Prostate gland (tissue), 2 donors: ENCODE results near the gene ARMH3. TPM values are rescaled to one million over a fixed set of nuclear protein-coding genes. Genes with fewer than 3 reads are reported as not detected.

ENCODE experiments used
- DNase-seq: peaks from one replicate; pipeline ENCODE4 v3.0.0-alpha.2; 2019; ENCODE audit warnings: low spot score
- H3K27ac ChIP-seq, 2 donors: fragments of 200-600 bp; sonication (generic); 2 replicates each; pipeline ENCODE4 v1.5.1; 2017 to 2019
- H3K27me3 ChIP-seq: fragments of 200-600 bp; sonication (generic); replicated peaks from 2 replicates; pipeline ENCODE4 v1.5.1; 2019; ENCODE audit not compliant: insufficient read depth
- H3K36me3 ChIP-seq, 2 donors: fragments of 200-600 bp; sonication (generic); 1 replicate in 1 of 2; 2 replicates in 1 of 2; pipeline versions ENCODE4 v1.5.1 to v1.8.1; 2017 to 2019
- H3K4me1 ChIP-seq: fragments of 200-600 bp; sonication (generic); replicated peaks from 2 replicates; pipeline ENCODE4 v1.5.1; 2019
- H3K4me3 ChIP-seq, 2 donors: fragments of 200-600 bp; sonication (generic); 2 replicates each; pipeline ENCODE4 v1.5.1; 2017 to 2019
- H3K9me3 ChIP-seq: fragments of 200-600 bp; sonication (generic); 2 replicates; pipeline ENCODE4 v1.5.1; 2017
- POLR2A ChIP-seq: fragments of 450-650 bp; IDR thresholded peaks from one replicate; pipeline ENCODE4 v1.6.1; 2016; ENCODE audit warnings: antibody characterized with exemption, mild to moderate bottlenecking
- POLR2AphosphoS5 ChIP-seq: sonication (generic); formaldehyde crosslinking; IDR thresholded peaks from one replicate; pipeline ENCODE4 v1.6.1; 2017; ENCODE audit warnings: antibody characterized with exemption
- WGBS: methylation state at CpG from one replicate; pipeline ENCODE4 v1.1.5; 2018; 5-methylcytosine and 5-hydroxymethylcytosine counted together
- intact Hi-C: fragments of 100-400 bp; cut with DNase I; formaldehyde crosslinking; loops from one replicate; pipeline ENCODE4 v1.14.2; 2022
- total RNA-seq, 2 donors: library from RNA; depleted of rRNA; stranded (reverse); fragments of >200 nt; gene quantifications; one replicate each; pipeline ENCODE4 v1.1.0, GENCODE V29; 2016
- TF ChIP-seq, protein P1 (sequence below), 4 experiments: fragments of 200-600 bp in 2 of 4; fragments of 450-650 bp in 2 of 4; sonication (generic) in 2 of 4; IDR thresholded peaks; 1 replicate in 3 of 4; 2 replicates in 1 of 4; pipeline ENCODE4 v1.5.1; 2016 to 2019; ENCODE audit warnings: antibody characterized with exemption in 4 of 4, mild to moderate bottlenecking in 2 of 4, moderate library complexity in 2 of 4

Gene ARMH3
- total RNA-seq, 2 donors from 2014 or later, result 15.1 to 20.5 TPM

GRCh38 chr10:101888251-101888949 lies 167.6 kb downstream of the ARMH3 start:
- H3K36me3 ChIP-seq, result no peaks in the 10 kb centered on the region
- TF ChIP-seq, protein P1, sequence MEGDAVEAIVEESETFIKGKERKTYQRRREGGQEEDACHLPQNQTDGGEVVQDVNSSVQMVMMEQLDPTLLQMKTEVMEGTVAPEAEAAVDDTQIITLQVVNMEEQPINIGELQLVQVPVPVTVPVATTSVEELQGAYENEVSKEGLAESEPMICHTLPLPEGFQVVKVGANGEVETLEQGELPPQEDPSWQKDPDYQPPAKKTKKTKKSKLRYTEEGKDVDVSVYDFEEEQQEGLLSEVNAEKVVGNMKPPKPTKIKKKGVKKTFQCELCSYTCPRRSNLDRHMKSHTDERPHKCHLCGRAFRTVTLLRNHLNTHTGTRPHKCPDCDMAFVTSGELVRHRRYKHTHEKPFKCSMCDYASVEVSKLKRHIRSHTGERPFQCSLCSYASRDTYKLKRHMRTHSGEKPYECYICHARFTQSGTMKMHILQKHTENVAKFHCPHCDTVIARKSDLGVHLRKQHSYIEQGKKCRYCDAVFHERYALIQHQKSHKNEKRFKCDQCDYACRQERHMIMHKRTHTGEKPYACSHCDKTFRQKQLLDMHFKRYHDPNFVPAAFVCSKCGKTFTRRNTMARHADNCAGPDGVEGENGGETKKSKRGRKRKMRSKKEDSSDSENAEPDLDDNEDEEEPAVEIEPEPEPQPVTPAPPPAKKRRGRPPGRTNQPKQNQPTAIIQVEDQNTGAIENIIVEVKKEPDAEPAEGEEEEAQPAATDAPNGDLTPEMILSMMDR (IDR thresholded peaks at IDR 0.05), result no peak
- TF ChIP-seq POLR2A, result no peak
- H3K9me3 ChIP-seq, result no peaks in the 10 kb centered on the region
- intact Hi-C loops, result no loop called here
- H3K4me1 ChIP-seq, result no peaks in the 10 kb centered on the region
- 87% methylated on average over 2 of the region's 2 CpGs for WGBS
- H3K27ac ChIP-seq, result no peak overlapping the region
- no peaks in the 10 kb centered on the region for H3K27me3 ChIP-seq
- DNase-seq, result no peak
- H3K4me3 ChIP-seq, result no peak overlapping the region

DNA sequence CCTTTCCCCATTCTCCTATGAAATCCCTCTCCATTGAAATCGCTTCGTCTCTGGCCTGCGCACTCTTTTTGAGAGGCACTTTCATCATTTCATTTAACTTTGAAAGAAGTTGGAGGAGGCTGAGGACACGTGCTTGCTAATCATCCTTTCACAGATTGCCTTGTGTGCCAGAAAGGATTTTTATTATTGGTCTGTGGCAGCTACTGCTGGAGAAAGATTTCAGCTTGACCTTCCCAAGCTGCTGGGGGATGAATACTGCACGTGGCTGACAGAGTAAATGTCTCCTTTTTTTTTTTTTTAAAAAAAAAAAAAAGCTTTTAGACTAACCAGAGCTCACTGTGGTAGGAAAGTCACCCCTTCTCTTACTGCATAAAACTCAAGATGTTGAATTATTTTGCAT lies 168.2 kb downstream of the ARMH3 start:
- TF ChIP-seq POLR2A (no peak), POLR2AphosphoS5 (no peak)
- TF ChIP-seq, protein P1 (IDR thresholded peaks at IDR 0.05), result no peak
- 83% methylated on average over 5 of the region's 5 CpGs for WGBS
- H3K4me1 ChIP-seq, result no peaks in the 10 kb centered on the region
- intact Hi-C loops, result no loop called here
- no peak overlapping the region for H3K27ac ChIP-seq
- no peaks in the 10 kb centered on the region for H3K9me3 ChIP-seq
- H3K4me3 ChIP-seq, result no peak overlapping the region
- no peak for DNase-seq
- no peaks in the 10 kb centered on the region for H3K36me3 ChIP-seq
- no peaks in the 10 kb centered on the region for H3K27me3 ChIP-seq

DNA sequence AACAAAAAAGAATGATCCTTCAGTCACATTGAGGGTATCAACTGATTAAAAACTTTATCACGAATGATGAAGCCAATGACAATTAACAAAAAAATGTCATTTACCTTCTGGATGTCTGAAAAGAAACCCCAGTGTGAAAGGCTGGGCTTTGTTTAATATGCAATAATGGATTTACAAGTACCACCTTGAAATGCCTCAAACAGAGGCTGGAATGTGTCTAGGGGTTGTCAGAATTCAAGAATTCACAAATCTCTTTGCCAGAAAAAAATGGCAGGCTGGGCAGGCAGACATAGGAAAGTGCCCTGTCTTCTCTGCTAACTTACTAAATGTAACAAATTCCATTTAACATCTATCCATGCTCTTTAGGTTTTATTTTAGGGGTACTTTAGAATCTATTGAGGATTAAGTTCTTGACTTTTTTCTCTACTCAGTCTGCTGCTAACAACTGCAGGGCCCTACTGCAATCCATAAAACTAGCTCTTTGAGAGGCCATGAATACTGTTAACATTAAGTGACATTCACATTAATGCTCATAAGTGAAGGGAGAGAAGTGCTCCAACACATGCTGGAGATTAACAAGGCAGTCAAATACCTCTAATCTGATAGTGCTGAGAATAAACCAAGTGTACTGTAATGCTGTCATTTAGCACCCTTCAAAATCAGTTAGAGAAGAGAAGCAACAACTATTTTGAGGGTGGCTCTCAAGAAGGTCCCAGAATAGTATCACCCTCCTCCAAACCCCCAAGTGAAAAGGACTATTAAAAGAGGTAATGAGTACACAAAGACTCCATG lies 169.3 kb downstream of the ARMH3 start:
- DNase-seq, result no peak

GRCh38 chr10:101881036-101881774 lies 174.8 kb downstream of the ARMH3 start:
- intact Hi-C loops, result no loop called here
- TF ChIP-seq POLR2A, result no peak
- TF ChIP-seq POLR2AphosphoS5, result no peak
- TF ChIP-seq, protein P1 (IDR thresholded peaks at IDR 0.05), result no peak
- Histone ChIP-seq H3K4me3 (no peak overlapping the region), H3K36me3 (peaks cover 0 to 3% of the 10 kb centered on the region in 2 donors), H3K27me3 (no peaks in the 10 kb centered on the region), H3K4me1 (no peaks in the 10 kb centered on the region), H3K27ac (no peak overlapping the region), H3K9me3 (no peaks in the 10 kb centered on the region)
- WGBS, result 87% methylated on average over 2 of the region's 2 CpGs
- DNase-seq, result no peak

More for the DNA sequence above, 169.3 kb downstream of the ARMH3 start:
- no peaks in the 10 kb centered on the region for H3K9me3 ChIP-seq
- H3K27ac ChIP-seq, result no peak overlapping the region
- no peaks in the 10 kb centered on the region for H3K4me1 ChIP-seq
- intact Hi-C loops, result no loop called here
- no peaks in the 10 kb centered on the region for H3K27me3 ChIP-seq
- TF ChIP-seq POLR2A (no peak), POLR2AphosphoS5 (no peak)
- TF ChIP-seq, protein P1 (IDR thresholded peaks at IDR 0.05), result no peak
- H3K36me3 ChIP-seq, result no peaks in the 10 kb centered on the region
- no peak overlapping the region for H3K4me3 ChIP-seq
- 76% methylated on average over 1 of the region's 1 CpG for WGBS
